Suppressor macrophage treated with lipopolysaccharide for 4 hours (primary cell): ENCODE measurements around the gene ZNF44.
A peak's percentile ranks its signal among the peaks of the same experiment; 100 is the strongest.
"Not testable (repeated sequence)": the region's sequence is repeated elsewhere in the genome, so short reads cannot be mapped to it uniquely, and the experiment has no call there.

Experiments
- DNase-seq: peaks from one replicate; pipeline ENCODE4 v3.0.0-alpha.2; 2020

Gene ZNF44

DNA sequence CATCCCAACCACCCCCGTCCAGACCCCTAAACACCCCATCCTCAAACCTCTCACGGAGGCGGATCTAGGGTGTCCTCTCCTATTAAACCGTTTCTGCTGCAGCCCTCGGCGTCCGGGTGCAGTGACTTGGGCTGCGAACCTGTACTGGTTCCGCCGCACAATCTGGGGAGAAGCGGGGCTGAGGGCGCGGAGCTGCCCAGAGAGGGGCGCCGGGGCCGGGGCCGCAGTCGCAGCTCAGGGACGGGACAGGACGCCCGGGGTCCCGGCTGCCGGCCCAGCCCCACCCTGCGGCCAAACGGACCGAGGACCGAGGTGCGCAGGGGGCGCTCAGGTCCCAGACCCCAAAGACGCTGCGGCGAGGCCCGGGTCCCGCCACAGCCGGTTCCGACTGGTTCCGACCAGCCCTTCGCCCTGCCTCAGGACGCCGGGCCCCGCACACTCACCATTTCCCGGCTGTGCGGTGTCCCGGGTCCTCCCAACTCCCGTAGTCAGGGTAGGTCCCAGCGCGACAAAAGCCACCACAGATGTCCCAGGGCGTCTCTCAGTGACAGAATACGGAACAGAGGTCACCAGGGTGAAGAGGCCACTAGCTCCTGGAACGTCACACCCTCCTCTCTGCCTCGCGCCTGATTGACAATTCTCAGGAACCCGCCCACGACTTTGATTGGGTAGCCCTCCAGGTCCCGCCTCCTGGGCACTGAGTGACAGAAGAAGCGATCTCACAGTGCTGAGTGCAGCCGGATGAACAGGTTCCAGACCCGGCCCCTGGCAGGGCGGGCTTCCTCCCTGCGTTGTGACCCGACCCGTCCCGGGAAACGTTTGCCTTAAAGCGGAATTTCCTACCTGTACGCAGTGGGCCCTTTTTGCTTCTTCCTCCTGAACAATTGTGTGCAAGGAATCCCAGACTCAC is at the start of gene ZNF44:
Gene ZNF44 (minus strand): TSS at position 635 of the 910 bp plus-strand sequence. CDS start 189 bp downstream, at position 446.
- peak; percentile 99 for DNase-seq

DNA sequence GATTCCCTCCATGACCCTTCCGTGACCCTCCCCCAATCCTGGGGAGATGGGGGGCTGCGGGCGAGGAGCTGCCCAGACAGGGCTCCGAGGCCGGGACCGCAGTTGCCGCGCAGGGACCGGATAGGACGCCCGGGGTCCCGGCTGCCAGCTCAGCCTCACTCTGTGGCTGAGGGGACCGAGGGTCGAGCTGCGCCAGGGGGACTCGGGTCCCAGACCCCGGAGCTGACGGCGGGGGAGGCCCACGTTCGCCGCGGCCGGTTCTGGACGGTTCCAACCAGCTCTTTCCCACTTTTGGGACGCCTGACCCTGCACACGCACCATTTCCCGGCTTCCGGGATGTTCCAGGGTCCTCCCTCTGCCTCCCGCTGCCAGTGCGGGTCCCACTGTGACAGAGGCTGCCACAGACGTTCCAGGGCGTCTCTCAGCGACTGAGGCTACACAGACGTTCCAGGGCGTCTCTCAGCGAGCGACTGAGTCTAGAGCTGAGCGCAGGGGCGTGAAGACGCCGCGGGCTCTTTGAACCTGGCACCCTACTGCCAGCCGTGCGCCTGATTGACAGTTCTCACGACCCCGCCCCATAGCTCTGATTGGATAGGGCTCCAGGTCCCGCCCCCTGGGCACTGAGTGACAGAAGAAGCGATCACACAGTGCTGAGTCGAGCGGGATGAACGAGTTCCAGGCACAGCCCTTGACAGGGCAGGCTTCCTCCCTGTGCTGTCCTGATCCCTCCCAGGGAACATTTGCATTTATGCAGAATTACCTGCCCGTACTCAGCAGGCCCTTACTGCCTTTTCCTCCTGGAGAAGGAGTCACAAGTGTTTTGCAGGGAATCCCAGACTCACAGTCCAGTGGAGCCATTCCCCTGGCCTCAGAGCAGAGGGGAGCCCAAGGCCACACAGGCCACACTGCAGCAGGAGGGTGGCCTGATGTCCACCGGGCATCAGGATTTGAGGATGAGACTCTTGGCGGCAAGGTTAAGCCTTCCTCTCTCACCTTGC is 38.8 kb upstream of the ZNF44 start, which contains the start of gene ZNF563:
Gene ZNF563 (minus strand): TSS at position 472 of the 998 bp plus-strand sequence. CDS start 151 bp downstream, at position 321.
- DNase-seq = peak; percentile 97

DNA sequence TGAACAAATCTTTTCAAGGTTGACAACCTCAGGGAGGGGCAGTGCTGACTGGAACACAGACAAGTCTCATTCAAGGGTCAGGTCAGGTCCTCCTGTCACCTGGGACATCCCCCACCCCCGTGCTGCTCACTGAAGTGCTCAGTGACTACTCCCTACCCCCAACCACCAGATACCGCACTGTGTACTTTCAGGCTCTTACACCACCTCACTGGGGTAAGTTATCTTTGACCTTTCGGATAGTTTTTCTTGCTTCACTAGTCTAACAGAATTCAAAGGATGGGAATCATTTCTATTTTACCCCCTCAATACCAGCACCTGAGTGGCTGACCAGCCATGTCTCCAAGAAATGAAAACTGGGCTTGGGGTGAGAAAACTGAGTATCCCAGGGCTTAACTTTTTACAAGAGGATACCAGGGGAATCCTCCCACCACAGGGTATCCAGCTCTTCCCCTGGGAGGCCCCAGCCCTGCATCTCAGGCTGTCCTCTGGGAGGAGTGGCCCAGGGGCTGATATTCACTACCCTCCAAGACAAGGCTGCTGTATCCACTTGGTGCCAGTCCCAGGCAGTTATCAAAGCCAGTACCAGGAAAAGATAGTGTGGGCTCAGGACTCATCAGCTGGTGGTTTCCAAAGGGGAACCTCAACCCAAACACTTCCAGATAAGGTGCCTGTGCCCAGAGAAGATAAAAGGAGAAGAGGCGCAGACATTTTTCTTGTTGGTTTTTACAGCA is 36.7 kb upstream of the ZNF44 start:
- DNase-seq = peak; percentile 23

DNA sequence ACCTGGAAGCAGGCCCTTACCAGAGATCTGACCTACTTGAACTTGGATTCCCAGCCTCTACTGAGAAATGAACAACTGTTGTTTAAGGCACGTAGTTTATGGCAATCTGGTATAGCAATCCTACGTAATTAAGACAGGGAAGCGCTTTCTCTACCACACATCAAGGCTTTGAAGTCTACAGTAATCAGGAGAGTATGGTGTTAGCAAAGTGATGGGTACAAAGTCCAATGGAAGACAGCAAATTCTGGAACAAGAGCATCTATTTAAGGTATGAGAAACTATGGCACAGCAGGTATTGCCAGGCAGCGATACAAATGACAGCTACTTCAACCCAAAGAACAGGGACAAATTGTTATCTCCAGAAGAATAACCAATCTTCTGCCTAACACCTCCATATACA is 35.7 kb upstream of the ZNF44 start:
- DNase-seq = no peak

DNA sequence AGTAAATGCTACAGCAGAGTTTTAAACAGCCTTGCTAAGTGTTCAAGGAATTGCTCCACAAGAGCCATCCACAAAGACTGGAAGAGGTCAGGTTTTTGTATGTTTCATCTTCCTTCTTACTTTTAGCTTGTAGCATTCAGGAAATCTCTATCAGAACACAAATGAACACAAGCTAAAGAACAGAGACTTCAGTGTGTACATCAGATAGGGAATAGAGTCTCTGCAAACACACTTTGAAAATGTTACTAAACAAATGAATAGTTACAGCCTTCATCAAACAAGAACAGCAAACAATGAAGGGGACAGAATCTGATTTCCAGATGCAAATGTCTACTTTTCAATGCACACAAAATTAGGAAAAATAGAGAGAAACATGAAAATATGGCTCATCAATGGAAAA is 31.0 kb upstream of the ZNF44 start:
- no peak for DNase-seq

DNA sequence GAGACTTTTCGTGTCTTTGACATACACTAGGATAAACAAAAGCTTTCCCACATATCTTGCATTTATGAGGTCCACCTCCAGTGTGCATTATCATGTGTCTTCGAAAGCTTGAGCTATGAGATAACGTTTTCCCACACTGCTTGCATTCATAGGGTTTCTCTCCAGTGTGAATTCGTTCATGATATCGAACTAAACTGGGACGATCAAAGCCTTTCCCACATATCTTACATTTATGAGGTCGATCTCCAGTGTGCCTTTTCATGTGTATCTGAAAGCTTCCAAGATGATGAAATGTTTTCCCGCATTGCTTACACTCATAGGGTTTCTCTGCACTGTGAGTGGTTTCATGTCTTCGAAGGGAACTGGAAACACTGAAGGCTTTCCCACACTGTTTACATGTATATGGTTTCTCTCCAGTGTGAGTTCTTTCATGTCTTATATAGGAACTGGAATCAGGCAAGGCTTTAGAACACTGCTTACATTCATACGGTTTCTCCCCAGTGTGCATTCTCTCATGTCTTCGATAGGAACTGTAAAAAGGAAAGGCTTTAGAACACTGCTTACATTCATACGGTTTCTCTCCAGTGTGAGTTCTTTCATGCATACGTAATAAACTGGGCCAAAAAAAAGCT is 24.2 kb upstream of the ZNF44 start:
- no peak for DNase-seq

DNA sequence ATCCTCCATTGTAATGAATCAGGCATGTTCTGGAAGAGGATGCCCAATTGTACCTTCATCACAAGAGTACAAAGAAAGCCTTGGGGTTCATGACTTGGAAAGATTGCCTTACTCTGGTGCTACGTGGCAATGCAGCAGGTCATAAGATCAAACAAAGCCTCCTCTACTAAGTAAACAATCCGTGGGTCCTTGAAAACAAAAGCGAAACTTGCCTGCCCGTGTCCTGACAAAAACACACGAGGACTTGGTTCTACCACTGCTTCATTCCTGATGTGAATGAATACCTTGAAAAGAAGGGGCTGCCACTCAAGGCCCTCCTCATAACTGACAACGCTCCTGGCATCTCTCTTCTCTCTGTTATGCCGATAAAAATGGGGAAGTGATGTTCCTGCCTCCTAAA is 19.9 kb upstream of the ZNF44 start:
- DNase-seq = no peak

DNA sequence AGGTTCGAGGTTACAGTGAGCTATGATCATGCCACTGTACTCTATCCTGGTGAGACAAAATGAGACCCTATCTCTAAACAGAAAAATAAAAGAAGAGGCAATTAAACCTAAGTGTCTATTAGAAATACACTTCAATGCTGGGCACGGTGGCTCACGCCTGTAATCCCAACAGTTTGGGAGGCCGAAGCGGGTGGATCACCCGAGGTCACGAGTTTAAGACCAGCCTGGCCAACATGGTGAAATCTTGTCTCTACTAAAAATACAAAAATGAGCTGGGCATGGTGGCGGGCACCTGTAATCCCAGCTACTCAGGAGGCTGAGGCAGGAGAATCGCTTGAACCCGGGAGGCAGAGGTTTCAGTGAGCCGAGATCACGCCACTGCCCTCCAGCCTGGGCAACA is 14.2 kb upstream of the ZNF44 start:
- not testable (repeated sequence) for DNase-seq

DNA sequence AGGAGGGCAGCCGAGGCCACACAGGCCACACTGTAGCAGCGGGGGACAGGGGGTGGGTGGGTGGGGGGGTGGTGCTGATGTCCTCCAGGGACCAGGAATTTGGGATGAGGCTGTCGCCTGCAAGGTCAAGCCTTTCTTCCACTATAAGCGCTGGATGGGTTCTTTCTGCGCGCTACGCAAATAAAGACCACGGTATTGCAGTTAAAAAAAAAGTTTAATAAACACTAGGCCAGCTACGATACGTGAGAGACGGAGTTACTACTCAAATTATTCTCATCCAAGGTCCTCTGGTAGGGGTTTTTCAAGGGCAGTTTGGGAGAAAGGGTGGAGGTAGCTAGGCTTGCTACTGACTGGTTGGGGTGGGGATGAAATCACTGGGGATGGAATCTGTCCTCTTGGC is 508 bp upstream of the ZNF44 start:
- DNase-seq = no peak

DNA sequence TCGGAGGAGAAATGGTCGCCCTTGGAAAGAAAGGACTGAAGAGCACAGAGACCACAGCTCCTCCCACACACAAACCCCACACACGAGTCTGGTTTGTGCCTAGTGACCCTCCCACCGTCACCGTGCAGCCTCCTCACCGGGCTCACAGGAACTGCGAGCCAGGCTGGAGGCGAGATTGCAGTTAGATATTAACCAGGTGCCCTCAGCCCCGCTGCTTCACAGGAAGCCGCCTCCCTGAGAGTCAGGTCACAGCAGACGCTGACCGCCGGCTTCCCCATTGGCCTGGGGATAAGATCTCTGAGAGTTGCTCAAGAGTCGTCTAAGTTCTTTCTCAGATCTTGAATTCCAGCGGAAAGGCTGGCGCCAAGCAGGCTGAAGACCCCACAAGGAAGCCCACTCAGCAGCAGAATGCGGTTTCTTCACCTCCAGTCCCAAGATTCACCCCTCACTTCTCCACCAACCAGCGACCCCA is 870 bp downstream of the ZNF44 start:
- DNase-seq = peak; percentile 63

DNA sequence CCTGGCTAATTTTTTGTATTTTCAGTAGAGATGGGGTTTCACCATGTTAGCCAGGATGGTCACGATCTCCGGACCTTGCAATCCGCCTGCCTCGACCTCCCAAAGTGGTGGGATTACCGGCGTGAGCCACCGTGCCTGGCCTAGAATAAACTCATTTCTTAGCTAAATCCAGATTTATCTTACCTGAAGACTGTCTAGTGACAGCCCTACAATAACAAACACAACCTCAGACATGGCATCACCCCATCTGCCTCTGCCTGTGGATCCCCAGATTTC is 5.0 kb downstream of the ZNF44 start:
- DNase-seq = no peak

DNA sequence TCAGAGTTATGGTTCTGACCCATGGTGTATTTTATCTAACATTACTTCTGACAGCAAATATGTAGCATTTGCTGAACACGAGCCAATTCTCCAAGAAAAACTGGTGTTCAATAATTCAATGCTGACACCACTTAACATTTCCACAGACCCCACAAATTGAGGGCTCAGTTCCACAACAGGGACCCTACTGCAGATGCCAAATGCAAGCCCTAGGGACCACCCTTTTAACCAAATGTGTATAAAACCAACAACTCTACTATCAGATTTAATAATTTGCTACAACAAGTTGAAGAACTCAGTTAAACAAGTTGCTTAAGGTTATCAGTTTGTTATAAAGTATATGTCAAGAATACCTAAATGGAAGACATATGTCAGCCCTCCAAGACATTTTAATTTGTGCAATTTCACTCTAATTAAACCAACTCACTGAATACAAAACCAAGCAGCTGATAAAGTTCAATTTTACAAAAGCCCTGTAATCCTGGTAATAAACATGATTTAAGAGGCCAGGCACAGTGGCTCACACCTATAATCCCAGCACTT is 6.7 kb downstream of the ZNF44 start:
- no peak for DNase-seq

DNA sequence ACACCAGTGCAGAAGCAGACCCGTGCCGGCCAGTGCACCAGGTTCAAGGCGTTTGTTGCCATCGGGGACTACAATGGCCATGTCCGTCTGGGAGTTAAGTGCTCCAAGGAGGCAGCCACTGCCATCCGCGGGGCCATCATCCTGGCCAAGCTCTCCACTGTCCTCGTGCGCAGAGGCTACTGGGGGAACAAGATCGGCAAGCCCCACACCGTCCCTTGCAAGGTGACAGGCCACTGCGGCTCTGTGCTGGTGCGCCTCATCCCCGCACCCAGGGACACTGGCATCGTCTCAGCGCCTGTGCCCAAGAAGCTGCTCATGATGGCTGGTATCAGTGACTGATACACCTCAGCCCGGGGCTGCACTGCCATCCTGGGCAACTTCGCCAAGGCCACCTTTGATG is 10.1 kb downstream of the ZNF44 start:
- no peak for DNase-seq

DNA sequence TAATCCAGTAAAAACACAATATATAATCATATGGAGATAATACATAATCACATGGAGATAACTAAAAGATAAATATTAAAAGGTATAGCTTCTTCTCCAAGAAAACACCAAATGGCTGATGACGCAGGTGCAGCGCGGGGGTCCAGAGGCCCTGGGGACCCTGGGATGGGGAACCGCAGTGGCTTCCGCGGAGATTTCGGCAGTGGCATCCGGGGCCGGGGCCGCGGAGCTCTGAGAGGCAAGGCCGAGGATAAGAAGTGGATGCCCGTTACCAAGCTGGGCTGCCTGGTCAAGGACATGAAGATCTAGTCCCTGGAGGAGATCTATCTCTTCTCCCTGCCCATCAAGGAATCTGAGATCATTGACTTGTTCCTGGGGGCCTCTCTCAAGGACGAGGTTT is 10.5 kb downstream of the ZNF44 start:
- DNase-seq = no peak

DNA sequence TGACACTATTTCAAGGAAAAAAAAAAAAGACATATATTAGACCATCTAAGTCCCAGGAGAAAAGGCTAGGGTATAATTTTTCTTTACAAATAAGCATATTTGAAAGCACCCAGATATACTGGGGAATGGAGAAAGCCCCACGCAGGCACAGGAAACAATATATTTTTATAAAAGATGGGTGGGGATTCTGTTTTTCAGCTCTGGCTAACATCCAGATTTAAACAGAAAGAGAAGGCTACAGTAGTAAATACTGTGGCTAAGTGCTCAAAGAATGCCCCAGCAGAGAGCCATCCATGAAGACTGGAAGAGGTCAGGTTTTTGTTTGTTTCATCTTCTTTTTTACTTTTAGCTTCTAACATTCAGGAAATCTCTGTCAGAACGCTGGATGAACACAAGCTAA is 16.0 kb downstream of the ZNF44 start:
- no peak for DNase-seq

DNA sequence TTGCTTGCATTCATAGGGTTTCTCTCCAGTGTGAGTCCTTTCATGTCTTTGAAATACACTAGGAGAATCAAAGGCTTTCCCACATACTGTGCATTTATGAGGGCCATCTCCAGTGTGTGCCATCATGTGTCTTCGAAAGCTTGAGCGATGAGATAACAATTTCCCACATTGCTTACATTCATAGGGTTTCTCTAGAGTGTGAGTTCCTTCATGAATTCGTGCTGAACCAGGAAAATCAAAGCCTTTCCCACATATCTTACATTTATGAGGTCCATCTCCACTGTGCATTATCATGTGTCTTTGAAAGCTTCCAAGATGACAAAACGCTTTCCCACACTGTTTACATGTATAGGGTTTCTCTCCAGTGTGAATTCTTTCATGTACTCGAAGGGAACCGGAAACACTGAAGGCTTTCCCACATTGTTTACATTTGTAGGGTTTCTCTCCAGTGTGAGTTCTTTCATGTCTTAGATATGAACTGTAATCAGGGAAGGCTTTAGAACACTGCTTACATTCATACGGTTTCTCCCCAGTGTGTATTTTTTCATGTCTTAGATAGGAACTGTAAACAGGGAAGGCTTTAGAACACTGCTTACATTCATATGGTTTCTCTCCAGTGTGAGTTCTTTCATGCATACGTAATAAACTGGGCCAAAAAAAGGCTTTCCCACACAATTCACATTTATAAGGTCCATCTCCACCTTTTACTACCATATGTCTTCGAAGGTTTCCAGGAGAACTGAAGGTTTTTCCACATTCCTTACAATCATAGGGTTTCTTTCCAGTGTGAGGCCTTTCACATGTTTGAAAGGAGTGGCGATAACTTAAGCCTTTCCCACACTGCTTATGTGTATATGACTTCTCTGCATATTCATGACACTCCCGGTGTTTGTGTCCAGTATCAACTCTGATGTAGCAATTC is 21.4 kb downstream of the ZNF44 start:
- no peak for DNase-seq

DNA sequence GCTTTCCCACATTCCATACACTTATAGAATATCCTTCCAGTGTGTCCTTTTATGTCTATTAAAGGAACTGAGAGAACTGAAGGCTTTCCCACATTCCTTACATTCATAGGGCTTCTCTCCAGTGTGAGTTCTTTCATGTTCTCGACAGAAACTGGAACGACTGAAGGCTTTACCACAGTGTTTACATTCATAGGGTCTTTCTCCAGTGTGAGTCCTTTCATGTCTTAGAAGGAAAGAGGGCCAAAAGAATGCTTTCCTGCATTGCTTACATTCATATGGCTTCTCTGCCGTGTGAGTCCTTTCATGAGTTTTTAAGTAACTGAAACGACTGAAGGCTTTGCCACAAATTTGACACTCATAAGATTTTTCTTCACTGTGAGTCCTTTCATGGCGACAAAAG is 22.3 kb downstream of the ZNF44 start:
- DNase-seq = no peak

DNA sequence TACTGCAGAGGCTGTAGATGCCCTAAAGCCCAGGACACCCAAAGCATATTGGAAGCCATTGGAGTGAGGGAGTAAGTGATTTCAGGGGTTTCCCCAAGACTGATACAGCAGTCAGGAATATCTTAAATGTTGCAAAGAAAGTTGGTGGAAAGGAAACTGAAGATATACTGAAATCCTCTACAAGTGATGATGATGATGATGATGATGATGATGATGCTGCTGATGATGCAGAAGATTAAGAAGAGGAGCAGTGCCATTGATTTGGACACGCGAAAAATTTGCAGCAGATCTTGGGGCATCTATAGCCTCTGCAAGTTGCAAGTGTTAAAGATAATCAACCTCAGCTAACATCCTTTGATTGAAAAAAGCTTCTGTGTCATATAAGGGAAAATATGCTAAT is 23.8 kb downstream of the ZNF44 start:
- DNase-seq = no peak

DNA sequence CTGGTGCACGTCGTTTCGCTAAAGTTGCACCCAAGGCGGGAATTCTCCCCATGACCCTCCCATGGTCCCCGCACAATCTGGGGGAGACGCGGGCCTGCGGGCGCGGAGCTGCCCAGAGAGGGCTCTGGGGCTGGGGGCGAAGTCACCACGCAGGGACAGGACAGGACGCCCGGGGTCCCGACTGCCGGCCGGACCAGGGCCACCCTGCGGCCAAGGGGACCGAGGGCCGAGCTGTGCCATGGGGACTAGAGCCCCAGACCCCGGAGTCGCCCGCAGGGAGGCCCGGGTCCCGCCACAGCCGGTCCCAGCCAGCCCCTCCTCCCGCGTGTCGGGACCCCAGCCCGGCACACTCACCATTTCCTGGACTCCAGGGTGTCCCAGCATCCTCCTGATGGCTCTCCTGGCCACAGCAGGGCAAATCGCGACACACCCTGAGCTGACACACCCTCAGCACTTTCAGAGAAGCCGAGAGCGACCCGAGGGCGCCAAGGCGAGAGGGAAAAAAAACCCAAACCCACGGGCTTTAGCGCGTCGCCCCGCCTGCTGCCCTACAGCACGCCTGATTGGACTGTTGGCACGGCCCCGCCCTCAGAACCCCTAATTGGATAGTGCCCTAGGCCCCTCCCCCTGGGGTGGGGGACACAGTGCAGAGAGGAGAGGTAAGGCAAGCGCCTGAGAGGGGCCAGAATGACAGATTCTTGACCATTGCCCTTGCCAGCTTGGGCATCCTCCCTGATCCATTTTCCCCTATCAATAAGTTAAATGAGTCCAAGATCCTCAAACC is 28.6 kb downstream of the ZNF44 start:
- no peak for DNase-seq

DNA sequence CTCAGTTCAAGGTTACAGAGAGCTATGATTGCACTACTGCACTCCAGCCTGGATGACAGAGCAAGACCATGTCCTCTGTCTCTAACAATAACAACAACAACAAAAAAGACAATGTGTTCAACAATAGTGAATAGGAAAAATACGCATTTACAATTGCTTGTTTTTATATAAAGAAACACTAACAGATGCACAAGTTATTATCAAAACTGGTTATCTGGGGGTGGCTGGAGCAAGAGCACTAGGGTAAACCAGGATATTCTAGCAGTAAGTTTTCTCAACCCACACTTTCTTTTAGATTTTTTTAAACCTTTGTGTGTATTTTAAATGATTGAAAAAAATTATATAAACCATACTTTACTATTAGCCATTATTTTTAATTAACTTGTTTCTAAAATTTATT is 33.1 kb downstream of the ZNF44 start:
- DNase-seq = no peak
